Measurements from ENCODE around the gene CCDC157. TPM values are rescaled to one million over a fixed set of nuclear protein-coding genes. Genes with fewer than 3 reads are reported as not detected.

CCDC157 gene
- total and polyA plus RNA-seq, 9 of the 15 experiments (the other 6 are each of a cell fraction or from before 2014, with no cell fraction given): 0.04 to 1.3 (median 0.68) TPM

DNA sequence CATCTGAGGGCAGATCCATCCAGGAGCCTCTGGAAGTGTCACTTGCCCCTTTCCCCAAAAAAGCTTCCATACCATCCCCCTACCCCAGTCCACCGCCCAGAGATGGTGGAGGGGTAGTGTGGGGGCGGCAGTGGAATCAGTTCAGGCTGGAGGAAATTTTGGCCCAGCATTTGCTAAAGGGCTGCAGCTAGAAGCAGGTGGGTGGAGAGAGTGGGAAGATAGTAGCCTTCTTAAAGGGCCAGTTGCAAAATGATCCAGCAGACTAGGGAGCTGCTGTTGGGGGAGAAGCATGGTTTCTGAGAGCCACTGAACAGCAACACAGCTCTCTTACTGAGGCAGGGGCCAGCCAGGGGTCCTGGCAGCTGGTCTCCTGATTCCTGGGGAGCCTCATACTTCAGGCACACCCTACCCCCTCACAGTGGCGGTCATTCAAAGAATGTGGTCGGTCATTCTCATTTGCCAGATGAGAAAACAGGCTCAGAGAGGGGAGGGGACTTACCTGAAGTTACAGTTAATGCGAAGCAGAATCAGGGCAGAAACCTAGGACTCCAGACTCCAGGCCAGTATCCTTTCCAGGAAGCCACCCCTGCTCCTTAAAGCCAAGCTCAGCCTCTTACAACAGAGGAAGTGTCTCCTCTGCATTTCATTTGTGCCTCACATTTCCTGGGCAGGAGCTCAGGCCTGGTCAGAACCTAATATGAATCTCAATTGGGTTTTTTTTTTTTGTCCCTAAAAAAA is 45.4 kb downstream of the CCDC157 start:
- peak; percentile 75 for ATAC-seq

More for the DNA sequence above, 45.4 kb downstream of the CCDC157 start:
- ChIA-PET POLR2A (interaction anchor here (0.6 to 1.1 kb wide), 3 partner anchors 29 to 143 kb away, joined by 3 read pairs; no protein-coding TSS in a partner anchor), CTCF (ENCODE audit: low intra/inter-chr PET ratio) (no interaction called here)
- FAIRE-seq: peak; percentile 83
- peaks cover 3% of the 10 kb centered on the region for H3K9me1 ChIP-seq (ENCODE audit: control insufficient read depth, insufficient read depth, low read length)
- no peaks in the 10 kb centered on the region for H3K27me3 ChIP-seq (ENCODE audit: control insufficient read depth in 2 of 2, insufficient read depth in 2 of 2, low read length in 2 of 2)
- no peaks in the 10 kb centered on the region for H3K79me2 ChIP-seq (ENCODE audit: control insufficient read depth, insufficient read depth, low read length)
- in situ Hi-C loops (cut with MboI): no loop called here
- no peak overlapping the region for H3K4me3 ChIP-seq
- peak overlapping the region; percentile 41; the same call in 1 of the 2 replicates for H2AFZ ChIP-seq (ENCODE audit: low read depth, low read length)
- peak overlapping the region in 1 of 2 experiments; percentile 70; a peak in 2 of 4 replicates for H3K9ac ChIP-seq (ENCODE audit: insufficient read depth in 1 of 2, low read depth in 2 of 2, low read length in 2 of 2)
- BruUV-seq (replicated peaks): no TSS peak
- 28% methylated on average over 5 of the region's 5 CpGs for WGBS (ENCODE audit: insufficient coverage, low coverage, missing lambda C conversion rate)
- H3K4me2 ChIP-seq (ENCODE audit: insufficient read depth, low read length): no peak overlapping the region
- DNase-seq (ENCODE audit: extremely low read depth in 1 of 4, low spot score in 3 of 4): peak in 3 of 4 experiments; percentile 18 to 52 (median 49)
- 0 out of 2 replicates have a peak, but pooled peaks cover 7% of the 10 kb centered on the region for H4K20me1 ChIP-seq (replicated peaks; ENCODE audit: control insufficient read depth, insufficient read depth, low read length)
- intact Hi-C loops (cut with micrococcal nuclease): no loop called here
- TF ChIP-seq, protein P1, sequence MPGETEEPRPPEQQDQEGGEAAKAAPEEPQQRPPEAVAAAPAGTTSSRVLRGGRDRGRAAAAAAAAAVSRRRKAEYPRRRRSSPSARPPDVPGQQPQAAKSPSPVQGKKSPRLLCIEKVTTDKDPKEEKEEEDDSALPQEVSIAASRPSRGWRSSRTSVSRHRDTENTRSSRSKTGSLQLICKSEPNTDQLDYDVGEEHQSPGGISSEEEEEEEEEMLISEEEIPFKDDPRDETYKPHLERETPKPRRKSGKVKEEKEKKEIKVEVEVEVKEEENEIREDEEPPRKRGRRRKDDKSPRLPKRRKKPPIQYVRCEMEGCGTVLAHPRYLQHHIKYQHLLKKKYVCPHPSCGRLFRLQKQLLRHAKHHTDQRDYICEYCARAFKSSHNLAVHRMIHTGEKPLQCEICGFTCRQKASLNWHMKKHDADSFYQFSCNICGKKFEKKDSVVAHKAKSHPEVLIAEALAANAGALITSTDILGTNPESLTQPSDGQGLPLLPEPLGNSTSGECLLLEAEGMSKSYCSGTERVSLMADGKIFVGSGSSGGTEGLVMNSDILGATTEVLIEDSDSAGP (CRISPR knock-in tag; IDR thresholded peaks at IDR 0.05): peak; percentile 85
- TF ChIP-seq EGR1 (conservative IDR thresholded peaks at IDR 0.05): peak; percentile 85
- no peak for TF ChIP-seq FOS (IDR thresholded peaks at IDR 0.05; ENCODE audit: extremely low read depth, insufficient read length)
- no peaks in the 10 kb centered on the region for H3K9me3 ChIP-seq (replicated peaks; ENCODE audit: control insufficient read depth, insufficient read depth, low read depth, low read length)
- H3K4me1 ChIP-seq (replicated peaks in 1 of 2; ENCODE audit: control insufficient read depth in 2 of 2, insufficient read depth in 2 of 2, low read length in 2 of 2): peaks cover 9 to 25% of the 10 kb centered on the region in 2 experiments; a peak in 4 of 5 replicates
- H3K36me3 ChIP-seq (ENCODE audit: control insufficient read depth, insufficient read depth, low read length): peaks cover under 1% of the 10 kb centered on the region; the same call in 2 of the 3 replicates
- H3K27ac ChIP-seq (ENCODE audit: extremely low read depth, low read depth, low read length): peak overlapping the region; percentile 57; the same call in 2 of the 3 replicates
